Measurements from ENCODE around the gene EFEMP1.

Gene EFEMP1

GRCh38 chr2:55903727-55904126, 19.9 kb downstream of the EFEMP1 start:
- H3K4me3 ChIP-seq (replicated peaks in 1 of 2; ENCODE audit: low read depth in 2 of 2, low read length in 2 of 2) = no peak overlapping the region
- TF ChIP-seq, protein P1, sequence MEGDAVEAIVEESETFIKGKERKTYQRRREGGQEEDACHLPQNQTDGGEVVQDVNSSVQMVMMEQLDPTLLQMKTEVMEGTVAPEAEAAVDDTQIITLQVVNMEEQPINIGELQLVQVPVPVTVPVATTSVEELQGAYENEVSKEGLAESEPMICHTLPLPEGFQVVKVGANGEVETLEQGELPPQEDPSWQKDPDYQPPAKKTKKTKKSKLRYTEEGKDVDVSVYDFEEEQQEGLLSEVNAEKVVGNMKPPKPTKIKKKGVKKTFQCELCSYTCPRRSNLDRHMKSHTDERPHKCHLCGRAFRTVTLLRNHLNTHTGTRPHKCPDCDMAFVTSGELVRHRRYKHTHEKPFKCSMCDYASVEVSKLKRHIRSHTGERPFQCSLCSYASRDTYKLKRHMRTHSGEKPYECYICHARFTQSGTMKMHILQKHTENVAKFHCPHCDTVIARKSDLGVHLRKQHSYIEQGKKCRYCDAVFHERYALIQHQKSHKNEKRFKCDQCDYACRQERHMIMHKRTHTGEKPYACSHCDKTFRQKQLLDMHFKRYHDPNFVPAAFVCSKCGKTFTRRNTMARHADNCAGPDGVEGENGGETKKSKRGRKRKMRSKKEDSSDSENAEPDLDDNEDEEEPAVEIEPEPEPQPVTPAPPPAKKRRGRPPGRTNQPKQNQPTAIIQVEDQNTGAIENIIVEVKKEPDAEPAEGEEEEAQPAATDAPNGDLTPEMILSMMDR (IDR thresholded peaks at IDR 0.05; ENCODE audit: low read depth, low read length) = no peak
- DNase-seq (ENCODE audit: low read depth in 2 of 2) = no peak

DNA sequence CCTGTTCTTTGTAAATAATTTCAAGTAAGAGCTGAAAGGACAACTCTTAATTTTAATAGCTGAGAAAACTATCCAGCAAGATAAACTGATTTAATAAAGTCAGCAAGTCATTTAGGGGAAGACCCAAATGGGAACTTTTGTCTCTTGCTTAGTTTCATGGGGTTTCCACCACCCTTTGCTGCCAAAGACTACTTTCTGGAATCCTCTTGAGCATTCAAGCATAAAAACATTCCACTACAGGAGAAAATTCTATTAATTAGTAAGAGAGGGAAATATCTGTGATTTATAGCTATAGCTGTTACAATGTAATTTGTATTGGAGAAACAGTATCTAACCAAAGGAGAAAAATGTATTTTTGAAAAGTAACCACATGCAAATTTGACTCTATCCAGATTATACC, 20.6 kb downstream of the EFEMP1 start:
- H3K4me3 ChIP-seq (replicated peaks in 1 of 2; ENCODE audit: low read depth in 2 of 2, low read length in 2 of 2) = no peak overlapping the region
- TF ChIP-seq, protein P1 (IDR thresholded peaks at IDR 0.05; ENCODE audit: low read depth, low read length) = no peak
- no peak for DNase-seq (ENCODE audit: low read depth in 2 of 2)

DNA sequence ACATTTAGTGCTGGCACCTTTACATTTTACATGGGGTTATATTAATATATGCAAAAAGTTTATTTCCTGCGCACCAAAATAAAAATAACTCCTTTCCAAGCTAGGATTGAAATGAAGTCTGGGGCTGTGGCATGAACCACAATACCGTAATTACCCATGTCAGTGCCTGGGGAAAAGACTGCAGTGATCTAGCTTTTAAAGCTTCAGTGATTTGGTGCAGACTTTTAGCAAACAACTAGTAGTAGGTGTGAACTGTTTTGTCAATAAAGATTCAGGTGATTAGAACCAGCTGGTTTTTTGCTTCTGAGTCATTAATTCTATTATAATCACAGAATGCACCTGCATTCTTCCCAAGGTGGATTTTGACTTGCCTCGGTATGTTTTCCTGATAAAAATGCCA, 21.2 kb downstream of the EFEMP1 start:
- no peak overlapping the region for H3K4me3 ChIP-seq (replicated peaks in 1 of 2; ENCODE audit: low read depth in 2 of 2, low read length in 2 of 2)
- TF ChIP-seq, protein P1 (IDR thresholded peaks at IDR 0.05; ENCODE audit: low read depth, low read length) = no peak
- no peak for DNase-seq (ENCODE audit: low read depth in 2 of 2)

GRCh38 chr2:55901941-55902340, 21.6 kb downstream of the EFEMP1 start:
- DNase-seq (ENCODE audit: low read depth in 2 of 2) = no peak
- no peak overlapping the region for H3K4me3 ChIP-seq (replicated peaks in 1 of 2; ENCODE audit: low read depth in 2 of 2, low read length in 2 of 2)
- TF ChIP-seq, protein P1 (IDR thresholded peaks at IDR 0.05; ENCODE audit: low read depth, low read length) = no peak

DNA sequence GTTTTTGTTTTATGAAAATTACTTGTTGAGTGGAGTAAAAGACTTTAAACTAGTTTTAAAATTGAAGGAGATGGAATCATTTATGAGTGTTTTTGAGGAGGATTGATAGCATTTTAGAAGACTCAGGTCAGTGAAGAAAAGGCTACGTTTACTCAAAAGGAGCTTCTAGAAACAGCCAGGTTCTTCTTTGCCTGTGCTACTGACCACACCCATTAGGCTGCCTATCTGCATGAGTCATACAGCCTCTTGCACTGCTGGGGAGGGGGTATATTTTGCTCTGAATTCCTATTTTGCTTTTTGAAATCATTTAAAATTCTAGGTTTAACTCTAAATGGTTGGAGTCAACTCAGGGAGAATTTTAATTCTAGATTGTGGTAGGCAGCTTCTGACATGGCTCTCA, 22.3 kb downstream of the EFEMP1 start:
- H3K4me3 ChIP-seq (replicated peaks in 1 of 2; ENCODE audit: low read depth in 2 of 2, low read length in 2 of 2) = no peak overlapping the region
- TF ChIP-seq, protein P1 (IDR thresholded peaks at IDR 0.05; ENCODE audit: low read depth, low read length) = no peak
- peak; percentile 64 to 69 for DNase-seq (ENCODE audit: low read depth in 2 of 2)

DNA sequence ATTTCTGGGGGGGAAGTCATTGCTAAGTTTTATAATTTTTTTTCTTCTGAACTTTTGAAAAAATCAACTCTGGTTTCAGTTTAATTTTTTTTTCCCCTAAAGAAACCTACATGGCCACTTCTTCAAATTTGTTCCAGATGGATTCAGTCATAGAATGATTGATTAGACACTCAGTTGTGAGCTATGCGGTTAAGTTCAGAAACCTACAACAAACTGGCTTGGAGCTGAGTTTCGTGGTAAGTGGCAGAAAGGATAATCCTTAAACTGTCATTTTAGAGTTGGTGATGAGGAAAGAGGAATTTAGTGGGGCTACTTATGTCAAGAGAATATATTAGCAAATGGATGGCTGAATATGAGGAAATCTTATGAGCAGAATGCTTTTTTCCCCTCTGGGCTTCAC, 23.7 kb downstream of the EFEMP1 start:
- no peak overlapping the region for H3K4me3 ChIP-seq (replicated peaks in 1 of 2; ENCODE audit: low read depth in 2 of 2, low read length in 2 of 2)
- TF ChIP-seq, protein P1 (IDR thresholded peaks at IDR 0.05; ENCODE audit: low read depth, low read length) = no peak
- no peak for DNase-seq (ENCODE audit: low read depth in 2 of 2)

GRCh38 chr2:55898386-55899040, 25.1 kb downstream of the EFEMP1 start:
- no peak overlapping the region for H3K4me3 ChIP-seq (replicated peaks in 1 of 2; ENCODE audit: low read depth in 2 of 2, low read length in 2 of 2)
- TF ChIP-seq, protein P1 (IDR thresholded peaks at IDR 0.05; ENCODE audit: low read depth, low read length) = no peak
- no peak for DNase-seq (ENCODE audit: low read depth in 2 of 2)
